Ovary (tissue), 3 donors: Measurements from ENCODE around the gene SRP68.

Source experiments
- EP300 ChIP-seq: sonication (generic); formaldehyde crosslinking; IDR thresholded peaks from one replicate; pipeline ENCODE4 v1.6.1; 2017; ENCODE audit warnings: antibody characterized with exemption
- POLR2A ChIP-seq: fragments of 450-650 bp; IDR thresholded peaks from one replicate; pipeline ENCODE4 v1.6.1; 2017; ENCODE audit warnings: antibody characterized with exemption, mild to moderate bottlenecking, moderate library complexity
- TF ChIP-seq, protein P1 (sequence below), 3 donors: fragments of 450-650 bp in 2 of 3; fragments of 200-600 bp in 1 of 3; IDR thresholded peaks; one replicate each; pipeline versions ENCODE4 v1.5.1 to v1.8.0; 2016 to 2022; ENCODE audit warnings: antibody characterized with exemption in 3 of 3, mild to moderate bottlenecking in 1 of 3
- donor health status: DM: no; HTN: no; CAD: no.

DNA sequence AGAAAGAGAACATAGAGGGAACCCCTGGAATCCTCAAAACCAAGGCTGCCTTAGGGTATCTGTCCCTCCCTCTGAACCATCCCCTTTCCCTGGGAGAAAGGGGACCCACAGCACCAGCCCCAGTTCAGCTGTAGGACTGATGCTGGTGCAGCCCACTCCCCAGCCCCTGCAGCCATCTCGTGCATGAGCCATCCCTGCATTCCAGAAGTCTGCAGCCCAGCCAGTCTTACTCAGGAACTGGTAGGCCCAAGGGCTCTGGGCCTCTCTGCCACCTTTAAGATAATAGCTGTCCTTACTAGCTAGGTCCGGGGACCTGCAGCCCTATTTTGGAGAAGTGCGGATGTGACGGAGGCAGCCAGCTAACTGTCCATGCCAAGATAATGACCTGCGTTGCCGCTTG is 39.2 kb downstream of the SRP68 start:
- TF ChIP-seq, protein P1, sequence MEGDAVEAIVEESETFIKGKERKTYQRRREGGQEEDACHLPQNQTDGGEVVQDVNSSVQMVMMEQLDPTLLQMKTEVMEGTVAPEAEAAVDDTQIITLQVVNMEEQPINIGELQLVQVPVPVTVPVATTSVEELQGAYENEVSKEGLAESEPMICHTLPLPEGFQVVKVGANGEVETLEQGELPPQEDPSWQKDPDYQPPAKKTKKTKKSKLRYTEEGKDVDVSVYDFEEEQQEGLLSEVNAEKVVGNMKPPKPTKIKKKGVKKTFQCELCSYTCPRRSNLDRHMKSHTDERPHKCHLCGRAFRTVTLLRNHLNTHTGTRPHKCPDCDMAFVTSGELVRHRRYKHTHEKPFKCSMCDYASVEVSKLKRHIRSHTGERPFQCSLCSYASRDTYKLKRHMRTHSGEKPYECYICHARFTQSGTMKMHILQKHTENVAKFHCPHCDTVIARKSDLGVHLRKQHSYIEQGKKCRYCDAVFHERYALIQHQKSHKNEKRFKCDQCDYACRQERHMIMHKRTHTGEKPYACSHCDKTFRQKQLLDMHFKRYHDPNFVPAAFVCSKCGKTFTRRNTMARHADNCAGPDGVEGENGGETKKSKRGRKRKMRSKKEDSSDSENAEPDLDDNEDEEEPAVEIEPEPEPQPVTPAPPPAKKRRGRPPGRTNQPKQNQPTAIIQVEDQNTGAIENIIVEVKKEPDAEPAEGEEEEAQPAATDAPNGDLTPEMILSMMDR (IDR thresholded peaks at IDR 0.05), result no peak
- TF ChIP-seq POLR2A (no peak), EP300 (no peak)
